ENCODE data around the gene VRTN.
"Not testable (repeated sequence)": the region's sequence is repeated elsewhere in the genome, so short reads cannot be mapped to it uniquely, and the experiment has no call there.

The VRTN gene

GRCh38 chr14:74350211-74350927 is 2.1 kb downstream of the VRTN start:
- DNase-seq: no peak

GRCh38 chr14:74350928-74351323 is 2.7 kb downstream of the VRTN start:
- no peak for DNase-seq

GRCh38 chr14:74356892-74357575 is 8.8 kb downstream of the VRTN start:
- no peak for DNase-seq

GRCh38 chr14:74357585-74357984 is 9.3 kb downstream of the VRTN start:
- no peak for DNase-seq

GRCh38 chr14:74358176-74358829 is 10.0 kb downstream of the VRTN start:
- DNase-seq: no peak

- DNase-seq: no peak
Observed at GRCh38 chr14:74360163-74360562, 11.9 kb downstream of the VRTN start.

- no peak for DNase-seq
Observed at GRCh38 chr14:74362361-74362915, 14.2 kb downstream of the VRTN start.

- no peak for DNase-seq
Observed at GRCh38 chr14:74364271-74364880, 16.1 kb downstream of the VRTN start.

- no peak for DNase-seq
Observed at GRCh38 chr14:74368026-74368425, 19.8 kb downstream of the VRTN start.

GRCh38 chr14:74368441-74368840 is 20.2 kb downstream of the VRTN start:
- no peak for DNase-seq

GRCh38 chr14:74377976-74378690 is 29.9 kb downstream of the VRTN start:
- no peak for DNase-seq

GRCh38 chr14:74380172-74380571 is 31.9 kb downstream of the VRTN start:
- no peak for DNase-seq

- DNase-seq: no peak
Observed at GRCh38 chr14:74380845-74381244, 32.6 kb downstream of the VRTN start.

- not testable (repeated sequence) for DNase-seq
Observed at GRCh38 chr14:74381571-74381970, 33.3 kb downstream of the VRTN start.

- DNase-seq: no peak
Observed at GRCh38 chr14:74382231-74382630, 34.0 kb downstream of the VRTN start.

- DNase-seq: no peak
Observed at GRCh38 chr14:74389980-74390379, 41.7 kb downstream of the VRTN start.

GRCh38 chr14:74390505-74390904 is 42.2 kb downstream of the VRTN start:
- DNase-seq: not testable (repeated sequence)

- DNase-seq: no peak
Observed at GRCh38 chr14:74391479-74391878, 43.2 kb downstream of the VRTN start.

- DNase-seq: no peak
Observed at GRCh38 chr14:74392616-74393570, 44.6 kb downstream of the VRTN start.

GRCh38 chr14:74394549-74394948 is 46.3 kb downstream of the VRTN start:
- DNase-seq: no peak

- no peak for DNase-seq
Observed at GRCh38 chr14:74395094-74395493, 46.8 kb downstream of the VRTN start.
